CD4-positive, alpha-beta T cell treated with Interleukin-21 for 1 hour (primary cell): Measurements from ENCODE around the gene IL10RB.
A peak's percentile ranks its signal among the peaks of the same experiment; 100 is the strongest.
"Not testable (repeated sequence)": the region's sequence is repeated elsewhere in the genome, so short reads cannot be mapped to it uniquely, and the experiment has no call there.

ENCODE experiments used
- DNase-seq: peaks from one replicate; pipeline ENCODE4 v3.0.0-alpha.2; 2020

Gene IL10RB

DNA sequence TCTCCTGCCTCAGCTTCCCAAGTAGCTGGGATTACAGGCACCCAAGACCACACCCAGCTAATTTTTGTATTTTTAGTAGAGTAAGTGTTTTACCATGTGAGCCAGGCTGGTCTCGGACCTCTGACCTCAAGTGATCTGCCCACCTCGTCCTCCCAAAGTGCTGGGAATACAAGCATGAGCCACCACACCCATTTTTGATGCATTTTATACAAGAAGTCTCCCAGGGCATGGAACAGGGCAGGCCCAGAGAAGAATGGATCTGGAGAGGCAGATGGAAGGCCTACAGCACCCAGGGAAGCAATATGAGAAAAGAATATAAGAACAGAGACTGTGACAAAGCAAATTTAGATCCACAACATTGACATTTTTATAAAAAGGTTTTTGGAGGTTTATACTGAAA is 39.8 kb downstream of the IL10RB start:
- no peak for DNase-seq

DNA sequence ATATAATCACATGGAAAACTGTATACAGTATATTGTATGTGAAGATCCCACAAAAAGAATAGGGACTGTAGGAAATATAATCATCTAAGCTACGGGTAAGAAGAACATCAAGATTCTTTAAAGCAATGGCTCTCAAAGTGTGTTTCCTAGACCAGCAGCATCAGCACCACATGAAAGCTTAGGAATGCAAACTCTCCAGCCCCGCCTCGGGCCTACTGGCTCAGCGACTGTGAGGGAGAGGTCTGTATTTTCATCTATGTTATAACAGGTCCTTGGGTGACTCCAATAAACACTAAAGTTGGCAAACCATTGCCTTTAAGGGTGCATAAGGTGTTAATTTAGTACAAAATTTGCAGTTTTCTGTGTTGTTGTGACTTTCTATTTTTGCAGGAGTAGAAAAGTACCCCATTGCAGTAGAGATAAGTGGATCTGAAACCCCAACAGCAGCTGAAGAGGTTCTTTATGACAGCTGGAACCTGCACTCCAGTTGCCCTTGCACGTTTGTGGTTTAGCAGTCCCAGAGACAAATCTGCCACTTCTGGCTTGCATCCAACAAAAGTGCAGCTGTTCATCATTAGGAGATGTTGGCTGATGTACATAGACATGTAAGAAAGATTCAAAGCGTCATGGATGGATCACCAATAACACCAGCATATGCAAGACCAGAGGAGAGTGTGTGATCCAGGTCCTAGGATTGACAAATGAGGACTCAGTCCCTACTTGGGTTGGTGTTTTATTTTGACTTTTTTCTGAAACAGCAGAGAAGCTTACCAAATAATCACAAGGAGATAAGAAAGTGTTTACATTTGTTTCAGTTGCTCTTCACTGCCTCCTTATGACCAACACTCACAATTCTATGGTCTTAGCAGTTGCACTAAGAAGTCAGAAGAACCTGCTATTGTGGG is 42.7 kb downstream of the IL10RB start:
- DNase-seq: peak; percentile 31

DNA sequence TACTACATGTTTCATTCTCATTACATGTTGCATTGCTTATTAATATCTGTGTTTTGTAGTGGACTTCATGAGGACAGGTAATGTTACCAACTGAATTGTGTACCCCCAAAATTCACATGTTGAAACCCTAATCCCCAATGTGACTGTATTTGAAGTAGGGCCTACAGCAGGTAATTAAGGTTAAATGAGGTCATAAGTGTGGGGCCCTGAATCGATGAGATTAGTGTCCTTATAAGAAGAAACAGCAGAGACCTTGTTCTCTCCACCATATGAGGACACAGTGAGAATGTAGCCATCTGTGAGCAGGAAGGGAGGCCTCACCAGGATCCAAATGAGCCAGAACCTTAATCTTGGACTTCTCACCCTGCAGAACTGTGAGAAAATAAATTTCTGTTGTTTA is 43.6 kb downstream of the IL10RB start:
- DNase-seq: no peak

DNA sequence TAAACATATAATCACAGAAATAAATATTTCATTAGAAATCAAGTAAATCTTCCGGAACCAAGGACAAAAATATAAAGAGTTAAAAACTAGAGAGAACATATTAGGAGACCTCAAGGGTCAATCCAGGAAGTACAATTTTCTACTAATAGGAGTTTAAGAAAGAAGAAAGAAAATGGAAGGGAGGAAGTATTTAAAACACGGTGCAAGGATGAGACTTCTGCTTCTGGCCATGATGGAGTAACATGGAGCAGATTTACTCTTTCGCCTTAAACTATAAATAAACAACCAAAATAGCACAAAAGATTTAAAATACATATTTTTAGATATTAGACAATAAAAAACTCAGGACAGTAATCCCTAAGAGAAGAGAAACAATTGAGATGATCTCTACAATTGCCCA is 46.0 kb downstream of the IL10RB start:
- no peak for DNase-seq

DNA sequence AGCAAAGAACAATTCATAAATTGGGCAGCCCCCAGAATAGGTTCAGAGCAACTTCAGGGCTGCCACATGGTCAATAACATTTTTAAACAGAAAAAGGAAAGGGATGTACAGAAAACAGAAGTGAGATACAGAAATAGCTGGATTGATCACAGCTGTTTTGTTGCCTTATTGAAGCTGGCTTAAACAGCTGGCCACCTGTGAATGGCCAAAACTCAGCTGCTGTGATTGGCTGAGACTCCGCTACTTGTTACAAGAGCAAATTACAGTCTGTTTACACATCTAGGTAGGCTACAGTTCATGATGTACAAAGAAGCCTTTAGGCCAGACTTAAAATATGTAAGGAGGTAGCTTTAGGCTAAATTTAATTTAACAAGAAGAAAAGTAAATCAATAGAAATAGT is 47.0 kb downstream of the IL10RB start:
- DNase-seq: no peak

DNA sequence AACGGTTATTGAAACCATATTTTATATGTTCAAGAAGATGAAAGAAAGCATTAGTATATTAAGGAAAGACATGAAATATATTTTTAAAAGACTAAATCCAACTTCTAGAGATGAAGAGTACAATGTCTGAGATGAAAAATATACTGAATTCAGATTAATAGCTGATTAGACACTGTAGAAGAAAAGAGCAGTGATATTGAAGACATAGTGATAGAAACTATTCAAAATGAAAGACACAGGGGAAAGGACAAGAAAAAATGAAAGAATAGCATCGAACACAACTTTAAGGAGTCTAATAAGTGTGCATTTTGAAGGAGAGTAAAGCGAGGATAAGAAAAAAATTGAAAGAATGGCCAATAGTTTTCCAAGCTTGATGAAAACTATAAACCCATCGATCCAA is 47.4 kb downstream of the IL10RB start:
- DNase-seq: no peak

DNA sequence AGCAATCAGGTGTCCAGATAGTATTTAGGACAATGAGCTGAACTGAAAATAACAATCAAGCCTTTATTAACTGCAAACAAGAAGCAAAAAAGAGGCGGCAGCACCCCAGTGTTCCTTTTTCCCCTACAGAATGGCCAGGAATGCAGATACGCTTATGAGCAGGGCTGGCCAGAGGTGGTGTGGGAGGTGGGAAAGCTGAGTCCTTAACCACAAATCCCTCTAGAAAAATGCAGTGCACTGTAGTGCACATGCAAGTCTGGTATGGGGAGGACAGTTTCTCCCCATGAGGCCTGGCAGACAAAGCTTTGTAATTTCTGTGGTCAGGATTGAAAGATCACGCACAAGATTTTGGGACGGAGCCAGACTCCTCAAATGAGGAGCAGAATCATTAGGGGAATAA is 47.9 kb downstream of the IL10RB start:
- no peak for DNase-seq

DNA sequence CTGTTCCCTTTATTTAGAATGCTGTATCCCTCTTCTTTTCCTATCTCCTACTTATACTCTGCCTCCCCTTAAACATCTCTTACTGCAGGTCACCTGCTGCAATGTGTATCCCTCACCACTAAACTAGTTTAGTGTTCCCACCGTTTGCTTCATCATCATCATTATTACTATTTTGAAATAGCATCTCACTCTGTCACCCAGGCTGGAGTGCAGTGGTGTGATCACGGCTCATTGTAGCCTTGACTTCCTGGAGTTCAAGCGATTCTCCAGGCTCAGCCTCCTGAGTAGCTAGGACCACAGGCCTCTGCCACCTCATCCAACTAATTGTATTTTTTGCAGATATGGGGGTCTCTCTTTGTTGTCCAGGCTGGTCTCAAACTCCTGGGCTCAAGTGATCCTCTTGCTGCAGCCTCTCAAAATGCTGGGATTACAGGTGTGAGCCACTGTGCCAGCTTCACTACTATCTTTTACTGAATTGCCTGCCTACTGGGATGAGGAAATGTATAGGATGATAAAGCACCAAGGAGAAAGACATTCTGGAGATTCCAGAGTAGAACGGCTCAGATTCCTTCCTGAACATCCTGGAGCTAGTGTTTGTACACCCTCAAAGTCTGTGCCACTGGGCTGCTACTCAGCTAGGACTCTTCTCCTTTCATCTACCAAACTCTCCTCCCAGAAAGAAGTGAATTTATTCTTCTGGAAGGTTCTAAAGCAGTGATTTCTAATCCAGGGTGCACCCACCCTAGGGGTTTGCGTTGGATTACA is 50.0 kb downstream of the IL10RB start:
- DNase-seq: no peak

DNA sequence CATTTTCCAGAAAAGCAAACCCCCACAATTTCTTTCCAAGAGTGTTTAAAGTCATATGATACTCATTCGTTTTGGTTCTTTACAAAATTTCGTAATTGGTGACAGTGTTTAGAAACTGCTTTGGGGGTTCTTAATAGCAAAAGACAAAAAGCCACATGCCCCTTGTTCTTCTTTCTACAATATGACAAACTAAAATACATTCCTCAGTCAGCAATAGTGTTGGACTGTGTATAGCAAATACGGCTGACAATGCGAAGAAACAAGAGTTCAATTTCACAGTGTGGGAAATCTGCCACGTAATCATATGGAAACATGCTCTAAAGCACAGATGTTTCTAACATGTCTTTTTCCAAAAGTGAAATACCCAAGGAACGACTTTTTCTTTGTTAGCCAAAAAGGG is 51.0 kb downstream of the IL10RB start:
- no peak for DNase-seq

DNA sequence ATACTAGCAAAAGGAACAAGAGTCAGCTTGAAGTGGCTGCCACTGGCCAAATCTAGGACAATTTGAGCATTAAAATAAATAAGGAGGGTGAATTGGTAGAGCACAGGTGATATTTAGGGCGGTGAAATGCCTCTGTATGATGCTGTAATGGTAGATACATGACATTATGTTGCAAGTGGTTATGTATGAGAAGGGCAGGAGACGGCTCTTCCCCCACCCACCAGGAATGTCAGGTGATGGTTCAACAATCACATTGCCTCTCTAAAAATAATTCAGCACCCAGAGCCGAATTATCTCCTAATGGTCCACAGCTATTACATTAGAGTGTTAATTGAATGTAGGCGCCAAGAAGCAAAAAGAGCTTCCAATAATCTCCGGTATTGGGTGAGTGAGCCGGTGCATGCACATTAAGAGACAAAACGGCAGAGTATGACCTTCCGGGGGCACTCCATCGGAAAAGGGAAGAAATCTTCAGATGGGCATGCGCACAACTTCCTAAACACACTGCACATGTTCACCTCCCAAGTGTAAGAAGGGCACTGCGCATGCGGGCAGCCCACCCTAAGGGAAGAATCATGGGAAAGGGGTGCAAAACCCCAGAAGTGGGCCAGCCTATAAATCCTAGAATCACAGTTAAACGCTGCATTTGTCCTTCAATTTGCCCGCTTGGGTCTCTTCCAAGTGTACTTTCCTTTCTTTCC is 51.8 kb downstream of the IL10RB start:
- no peak for DNase-seq

DNA sequence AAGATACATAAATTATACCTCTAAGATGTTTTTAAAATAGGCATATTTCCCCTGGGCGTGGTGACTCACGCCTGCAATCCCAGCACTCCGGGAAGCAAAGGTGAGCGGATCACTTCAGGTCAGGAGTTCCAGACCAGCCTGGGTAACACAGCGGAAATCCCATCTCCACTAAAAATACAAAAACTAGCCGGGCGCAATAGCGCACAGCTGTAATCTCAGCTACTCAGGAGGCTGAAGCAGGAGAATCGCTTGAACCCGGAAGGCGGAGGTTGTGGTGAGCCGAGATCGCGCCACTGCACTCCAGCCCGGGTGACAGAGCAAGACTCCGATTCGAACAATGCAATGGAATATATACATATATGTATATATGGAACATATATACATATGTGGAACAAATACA is 54.8 kb downstream of the IL10RB start:
- DNase-seq: not testable (repeated sequence)

DNA sequence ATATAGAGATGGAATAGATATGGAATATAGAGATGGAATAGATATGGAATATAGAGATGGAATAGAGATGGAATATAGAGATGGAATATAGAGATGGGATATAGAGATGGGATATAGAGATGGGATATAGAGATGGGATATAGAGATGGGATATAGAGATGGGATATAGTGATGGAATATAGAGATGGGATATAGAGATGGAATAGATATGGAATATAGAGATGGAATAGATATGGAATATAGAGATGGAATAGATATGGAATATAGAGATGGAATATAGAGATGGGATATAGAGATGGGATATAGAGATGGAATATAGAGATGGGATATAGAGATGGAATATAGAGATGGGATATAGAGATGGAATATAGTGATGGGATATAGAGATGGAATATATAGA is 57.4 kb downstream of the IL10RB start:
- not testable (repeated sequence) for DNase-seq

DNA sequence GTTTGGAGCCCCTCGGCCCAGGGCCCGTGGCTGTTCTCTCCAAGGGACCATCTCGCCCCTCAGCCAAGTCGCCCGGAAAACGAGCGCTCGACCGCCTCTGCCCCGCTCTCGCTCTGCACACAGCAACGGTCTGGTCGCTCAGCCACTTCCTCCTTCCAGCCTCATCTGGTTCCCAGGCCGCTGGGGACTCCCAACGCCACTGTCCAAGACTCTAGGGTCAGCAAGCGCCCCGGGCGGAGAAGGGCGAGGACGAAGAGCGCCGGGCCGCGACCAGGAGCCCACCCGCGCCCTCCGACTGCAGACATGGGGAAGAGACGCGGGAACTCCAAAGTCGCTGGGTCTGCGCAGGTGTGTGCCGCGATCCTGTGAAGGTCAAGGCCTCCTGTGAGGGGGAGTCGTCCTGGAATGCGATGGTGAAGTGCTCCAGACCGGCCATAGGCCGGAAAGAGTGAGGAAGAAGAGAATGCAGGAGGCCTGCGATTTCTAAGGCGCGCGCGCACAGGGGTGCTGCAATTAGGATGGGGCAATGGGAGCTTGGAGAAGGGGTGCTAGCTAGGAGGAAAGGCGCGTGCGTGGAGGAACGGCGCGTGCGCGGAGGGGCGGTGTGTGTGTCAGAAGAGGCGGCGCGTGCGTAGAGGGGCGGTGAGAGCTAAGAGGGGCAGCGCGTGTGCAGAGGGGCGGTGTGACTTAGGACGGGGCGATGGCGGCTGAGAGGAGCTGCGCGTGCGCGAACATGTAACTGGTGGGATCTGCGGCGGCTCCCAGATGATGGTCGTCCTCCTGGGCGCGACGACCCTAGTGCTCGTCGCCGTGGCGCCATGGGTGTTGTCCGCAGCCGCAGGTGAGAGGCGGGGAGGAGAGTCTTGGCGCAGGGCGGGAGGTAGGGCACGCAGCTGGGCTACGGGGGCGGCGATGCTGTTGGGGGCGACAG is 58.4 kb downstream of the IL10RB start, which contains the start of gene IFNAR1:
Gene IFNAR1 (plus strand): TSS at position 680 of the 931 bp plus-strand sequence. CDS start 86 bp downstream, at position 766.
- peak; percentile 97 for DNase-seq

DNA sequence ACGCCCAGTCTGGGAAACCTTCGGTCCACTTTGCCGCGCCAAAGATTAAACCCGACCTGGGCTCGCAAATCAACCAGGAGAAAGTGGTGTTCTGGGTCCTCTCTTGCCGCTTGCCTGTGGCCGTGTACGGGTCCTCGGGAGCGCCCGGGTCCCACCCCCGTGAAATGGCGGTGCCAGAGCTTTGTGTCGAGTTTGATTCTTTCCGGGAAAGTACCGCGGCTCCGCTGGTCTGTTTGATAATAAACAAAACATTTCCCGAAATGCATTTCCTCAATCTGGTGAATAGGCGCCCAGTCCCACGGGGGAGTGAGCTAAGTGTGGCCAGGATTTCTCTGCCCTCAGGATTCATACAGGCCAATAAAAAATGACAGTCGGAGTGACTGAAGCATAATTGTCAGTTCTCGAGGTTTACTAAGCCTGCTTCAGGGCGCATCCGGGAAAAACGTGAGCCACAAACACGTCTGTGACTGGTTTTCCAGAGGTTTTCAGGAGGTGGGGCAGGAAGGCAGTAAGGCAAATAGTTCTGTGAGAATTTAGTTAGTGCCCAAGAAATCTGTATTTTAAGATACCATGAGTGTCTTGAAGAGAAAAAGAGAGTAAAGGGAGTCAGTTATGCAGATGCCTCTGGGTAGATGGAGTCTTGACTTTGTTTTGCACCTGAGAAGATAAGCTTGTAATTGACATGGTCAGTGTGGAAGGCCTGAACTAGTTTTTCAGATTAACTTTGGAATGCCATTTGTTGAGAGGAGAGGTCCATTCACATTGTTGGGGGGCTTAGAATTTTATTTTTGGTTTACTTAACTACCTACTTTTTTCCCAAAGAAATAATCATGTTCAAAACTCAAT is 59.3 kb downstream of the IL10RB start:
- peak; percentile 86 for DNase-seq

DNA sequence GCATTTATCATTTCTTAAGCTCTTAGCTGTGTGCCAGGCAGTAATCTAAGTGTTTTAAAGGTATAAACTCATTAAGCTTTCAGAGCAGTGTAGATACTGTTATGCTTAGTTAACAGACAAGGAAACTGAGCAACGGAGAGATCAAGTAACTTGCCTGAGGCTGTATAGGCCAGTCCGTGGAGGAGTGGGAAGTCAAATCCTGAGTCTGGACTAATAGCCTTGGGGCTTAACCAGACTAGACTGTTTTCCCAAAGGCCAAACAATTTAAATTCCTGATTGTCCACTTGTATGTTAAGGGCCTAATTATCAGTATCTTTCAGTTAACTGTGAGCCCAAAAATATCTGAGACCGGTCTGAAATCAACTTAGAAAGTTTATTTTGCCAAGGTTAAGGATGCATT is 61.2 kb downstream of the IL10RB start:
- DNase-seq: no peak

DNA sequence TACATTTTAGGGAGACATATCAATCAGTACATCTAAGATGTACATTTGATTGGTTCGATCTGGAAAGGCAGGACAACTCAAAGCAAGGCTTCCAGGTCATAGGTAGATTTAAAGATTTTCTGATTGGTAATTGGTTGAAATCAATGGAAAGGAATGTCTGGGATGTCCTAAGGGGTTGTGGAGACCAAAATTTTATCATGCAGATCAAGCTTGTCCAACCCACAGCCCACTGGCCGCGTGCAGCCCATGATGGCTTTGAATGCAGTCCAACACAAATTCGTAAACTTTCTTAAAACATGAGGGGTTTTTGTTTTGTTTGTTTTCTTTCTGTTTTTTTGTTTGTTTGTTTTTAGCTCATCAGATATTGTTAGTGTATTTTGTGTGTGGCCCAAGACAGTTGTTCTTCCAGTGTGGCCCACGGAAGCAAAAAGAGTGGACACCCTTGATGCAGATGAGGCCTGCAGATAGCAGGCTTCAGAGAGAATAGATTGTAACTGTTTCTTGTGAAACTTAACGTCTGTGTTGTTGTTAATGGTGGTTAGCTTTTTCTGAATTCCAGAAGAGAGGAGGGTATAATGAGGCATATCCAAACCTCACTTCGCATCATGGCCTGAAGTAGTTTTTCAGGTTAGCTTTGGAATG is 61.7 kb downstream of the IL10RB start:
- DNase-seq: no peak

DNA sequence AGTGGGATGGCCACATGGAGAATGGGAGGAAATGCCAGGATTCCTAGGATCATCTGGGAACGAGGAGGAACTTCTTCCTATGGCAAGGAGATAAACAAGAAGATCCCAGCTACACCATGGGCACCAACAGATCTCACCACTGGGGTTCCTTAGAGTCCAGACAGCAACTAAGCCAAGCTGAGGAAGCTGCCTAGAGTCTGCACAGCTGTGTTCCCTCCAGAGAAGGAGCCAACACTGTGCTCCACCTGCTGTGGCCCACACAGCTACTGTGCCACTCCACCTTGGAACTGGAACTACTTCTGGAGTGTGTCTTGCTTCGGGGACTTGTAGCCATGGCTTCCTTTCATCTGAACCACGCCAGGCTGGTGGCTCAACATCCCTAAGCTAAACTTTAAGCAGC is 64.6 kb downstream of the IL10RB start:
- DNase-seq: no peak

DNA sequence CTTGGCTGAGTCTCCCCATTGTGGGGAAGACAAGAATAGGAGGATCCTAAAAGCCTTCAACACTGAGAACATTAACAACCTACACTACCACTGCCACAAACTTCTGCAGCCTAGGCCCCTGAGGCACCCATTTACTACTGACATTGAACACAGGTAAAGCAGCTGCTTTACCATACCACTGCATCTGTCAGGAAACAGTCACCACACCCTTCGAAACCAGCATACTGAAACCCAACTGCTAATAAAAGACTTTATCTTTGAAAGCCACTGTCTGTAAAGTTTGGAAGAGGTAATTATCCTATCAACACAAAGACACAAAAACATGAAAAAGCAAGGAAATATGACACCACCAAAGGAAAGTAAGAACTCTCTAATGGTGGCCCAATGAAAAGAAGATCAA is 66.0 kb downstream of the IL10RB start:
- DNase-seq: peak; percentile 21

DNA sequence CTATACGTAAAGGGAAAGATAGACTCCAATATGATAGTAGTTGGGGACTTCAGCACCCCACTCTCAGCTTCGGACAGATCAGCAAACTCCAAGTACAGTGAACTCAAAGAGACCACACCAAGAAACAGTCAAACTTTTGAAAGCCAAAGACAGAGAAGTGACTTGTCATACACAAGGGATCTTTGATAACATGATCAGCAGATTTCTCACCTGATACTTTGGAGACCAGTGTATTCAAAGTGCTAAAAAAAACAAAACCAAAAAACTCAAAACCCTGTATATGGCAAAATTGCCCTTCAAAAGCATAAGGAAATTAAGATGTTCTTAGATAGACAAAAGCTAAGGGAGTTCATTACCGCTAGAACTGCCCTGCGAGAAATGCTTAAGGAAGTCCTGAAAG is 68.0 kb downstream of the IL10RB start:
- no peak for DNase-seq

DNA sequence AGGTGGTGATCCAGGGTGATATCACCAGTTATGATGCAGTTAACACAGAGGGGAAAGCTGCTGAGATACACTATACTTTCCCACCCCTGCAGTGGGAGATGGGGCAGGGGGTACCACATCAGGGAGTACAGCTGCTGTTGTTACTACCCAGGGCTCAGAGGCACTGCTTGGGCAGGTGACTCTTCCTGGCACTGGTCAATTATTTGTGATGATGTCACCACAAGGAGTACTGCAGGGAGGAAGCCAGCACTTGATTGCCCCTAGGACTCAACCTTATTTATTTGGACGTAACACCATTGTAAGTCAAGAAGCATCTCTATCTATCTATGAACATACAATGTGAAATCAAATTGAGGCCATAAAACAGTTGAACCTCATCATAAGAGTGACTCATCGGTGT is 68.7 kb downstream of the IL10RB start:
- no peak for DNase-seq

DNA sequence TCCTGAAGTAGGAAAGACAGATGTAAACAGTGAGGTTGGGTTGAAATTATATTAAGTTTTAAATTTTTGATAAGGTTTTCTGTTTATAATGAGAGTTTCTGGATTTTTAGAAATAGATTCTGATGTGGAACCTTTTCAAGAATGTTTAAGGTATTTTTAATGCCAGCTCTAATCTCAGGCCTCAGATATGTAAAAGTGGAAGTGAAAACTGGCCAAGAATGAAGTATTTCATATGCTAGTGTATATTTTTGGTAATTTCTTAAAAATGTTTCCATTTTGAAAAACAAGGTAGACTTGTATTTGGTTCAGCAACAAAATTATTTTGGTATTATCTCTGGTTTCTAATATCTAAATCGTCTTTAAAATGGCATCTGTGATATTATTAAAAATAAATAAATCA is 73.0 kb downstream of the IL10RB start:
- DNase-seq: no peak
